ENCODE results near the gene MYO1B. TPM values are rescaled to one million over a fixed set of nuclear protein-coding genes. Genes with fewer than 3 reads are reported as not detected.

MYO1B gene
- total RNA-seq, 1 experiment from 2014 or later: 43.2 TPM

DNA sequence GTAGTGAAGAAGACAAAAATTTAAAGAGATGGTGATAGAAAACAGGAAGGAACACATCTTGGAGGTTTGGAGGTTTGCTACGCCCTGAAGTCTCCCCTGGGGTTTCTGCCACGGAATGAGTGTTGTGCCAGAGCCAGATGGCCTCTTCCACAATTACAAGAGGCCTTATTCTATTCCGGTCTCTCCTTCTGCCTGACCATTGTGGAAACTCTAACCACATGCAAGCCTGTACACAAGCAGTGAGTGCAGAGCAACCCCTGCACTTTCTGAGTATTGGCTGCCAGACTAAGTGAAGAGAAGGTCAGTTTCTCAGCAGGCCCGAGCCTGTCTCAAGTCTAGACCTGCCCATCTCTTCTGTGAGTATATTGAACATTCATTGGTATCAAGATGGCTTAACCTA lies 22.7 kb upstream of the MYO1B start:
- H3K4me2 ChIP-seq (ENCODE audit: insufficient read depth, insufficient read length, low read length): no peak overlapping the region
- no peak overlapping the region for H2AFZ ChIP-seq (ENCODE audit: low read length)
- H2BK12ac ChIP-seq (ENCODE audit: insufficient read length, low read depth, low read length): no peak overlapping the region
- H3K9me3 ChIP-seq (ENCODE audit: control insufficient read depth, low read depth, low read length): no peaks in the 10 kb centered on the region
- H3K27ac Mint-ChIP-seq: no peak overlapping the region
- H3K27ac ChIP-seq (ENCODE audit: insufficient read length, low read depth, low read length): no peak overlapping the region
- H2BK20ac ChIP-seq (ENCODE audit: low read depth, low read length, poor library complexity, severe bottlenecking): no peak overlapping the region
- no peak for DNase-seq
- no peak overlapping the region for H3K4me3 Mint-ChIP-seq
- H3K27me3 Mint-ChIP-seq (ENCODE audit: low read depth): no peaks in the 10 kb centered on the region
- no peaks in the 10 kb centered on the region for H3K79me2 ChIP-seq (ENCODE audit: insufficient read depth, low read length)
- no peaks in the 10 kb centered on the region for H3K27me3 ChIP-seq (ENCODE audit: insufficient read depth, low read length)
- no peak overlapping the region for H3K14ac ChIP-seq (ENCODE audit: insufficient read depth, low read length)
- H2BK15ac ChIP-seq (ENCODE audit: low read depth, low read length): no peak overlapping the region
- H3T11ph ChIP-seq (ENCODE audit: low read length): no peak overlapping the region
- no peak overlapping the region for H3K18ac ChIP-seq (ENCODE audit: insufficient read length, low read depth, low read length)
- no peak overlapping the region for H3K9ac ChIP-seq (ENCODE audit: extremely low read depth, insufficient read length, low read length)
- no peak overlapping the region for H4K91ac ChIP-seq (ENCODE audit: insufficient read length, low read depth, low read length)
- no peak overlapping the region for H2BK5ac ChIP-seq (ENCODE audit: insufficient read length, low read length)
- TF ChIP-seq, protein P1, sequence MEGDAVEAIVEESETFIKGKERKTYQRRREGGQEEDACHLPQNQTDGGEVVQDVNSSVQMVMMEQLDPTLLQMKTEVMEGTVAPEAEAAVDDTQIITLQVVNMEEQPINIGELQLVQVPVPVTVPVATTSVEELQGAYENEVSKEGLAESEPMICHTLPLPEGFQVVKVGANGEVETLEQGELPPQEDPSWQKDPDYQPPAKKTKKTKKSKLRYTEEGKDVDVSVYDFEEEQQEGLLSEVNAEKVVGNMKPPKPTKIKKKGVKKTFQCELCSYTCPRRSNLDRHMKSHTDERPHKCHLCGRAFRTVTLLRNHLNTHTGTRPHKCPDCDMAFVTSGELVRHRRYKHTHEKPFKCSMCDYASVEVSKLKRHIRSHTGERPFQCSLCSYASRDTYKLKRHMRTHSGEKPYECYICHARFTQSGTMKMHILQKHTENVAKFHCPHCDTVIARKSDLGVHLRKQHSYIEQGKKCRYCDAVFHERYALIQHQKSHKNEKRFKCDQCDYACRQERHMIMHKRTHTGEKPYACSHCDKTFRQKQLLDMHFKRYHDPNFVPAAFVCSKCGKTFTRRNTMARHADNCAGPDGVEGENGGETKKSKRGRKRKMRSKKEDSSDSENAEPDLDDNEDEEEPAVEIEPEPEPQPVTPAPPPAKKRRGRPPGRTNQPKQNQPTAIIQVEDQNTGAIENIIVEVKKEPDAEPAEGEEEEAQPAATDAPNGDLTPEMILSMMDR (conservative IDR thresholded peaks at IDR 0.05): no peak
- WGBS (ENCODE audit: extremely low coverage, insufficient read length, low lambda C conversion rate): no CpG with 5 or more reads among the region's 4 CpGs
- no peaks in the 10 kb centered on the region for H3K9me3 Mint-ChIP-seq
- H3K56ac ChIP-seq (ENCODE audit: insufficient read length, low read depth, low read length): no peak overlapping the region
- no peak overlapping the region for H4K5ac ChIP-seq (ENCODE audit: insufficient read length, low read depth, low read length)
- H3K4me1 ChIP-seq (ENCODE audit: insufficient read depth, low read length): no peaks in the 10 kb centered on the region
- no peak overlapping the region for H3K4ac ChIP-seq (ENCODE audit: low read depth, low read length)
- no peak overlapping the region for H2AK5ac ChIP-seq (ENCODE audit: insufficient read length, low read length)
- H3K23ac ChIP-seq (ENCODE audit: insufficient read length, low read depth, low read length): no peak overlapping the region
- H2BK120ac ChIP-seq (ENCODE audit: low read depth, low read length, poor library complexity, severe bottlenecking): no peak overlapping the region
- peaks cover 23 to 28% of the 10 kb centered on the region in 2 experiments for H3K4me1 Mint-ChIP-seq
- H3K79me1 ChIP-seq (ENCODE audit: insufficient read depth, low read depth, low read length, poor library complexity, severe bottlenecking): no peaks in the 10 kb centered on the region
- no peak overlapping the region for H4K8ac ChIP-seq (replicated peaks; ENCODE audit: insufficient read length, low read depth, low read length)
- H4K20me1 ChIP-seq (ENCODE audit: control insufficient read depth, insufficient read depth, insufficient read length): no peaks in the 10 kb centered on the region
- H3K36me3 Mint-ChIP-seq (ENCODE audit: insufficient read depth in 1 of 3, low read depth in 3 of 3): no peaks in the 10 kb centered on the region
- H3K23me2 ChIP-seq (ENCODE audit: insufficient read length, low read depth, low read length, poor library complexity, severe bottlenecking): no peaks in the 10 kb centered on the region

Measured in H9 (cell line).